HG03520 (cell line): ENCODE results near the gene FOXF2.

ENCODE experiments used
- ATAC-seq: cut with Tn5 transposase; IDR thresholded peaks from one replicate; pipeline ENCODE4 v1.9.1; 2021; ENCODE audit warnings: mild to moderate bottlenecking, moderate library complexity; ENCODE audit not compliant: unreplicated experiment

The FOXF2 gene

GRCh38 chr6:1378065-1379016 lies 11.0 kb upstream of the FOXF2 start:
- no peak for ATAC-seq

GRCh38 chr6:1379017-1379787 lies 10.2 kb upstream of the FOXF2 start:
- no peak for ATAC-seq

GRCh38 chr6:1379788-1380147 lies 9.6 kb upstream of the FOXF2 start:
- ATAC-seq: no peak

GRCh38 chr6:1380625-1381427 lies 8.6 kb upstream of the FOXF2 start:
- ATAC-seq: no peak

GRCh38 chr6:1381481-1382330 lies 7.7 kb upstream of the FOXF2 start:
- ATAC-seq: no peak

GRCh38 chr6:1382331-1382882 lies 7.0 kb upstream of the FOXF2 start:
- no peak for ATAC-seq

GRCh38 chr6:1382883-1383728 lies 6.3 kb upstream of the FOXF2 start:
- no peak for ATAC-seq

GRCh38 chr6:1383729-1384548 lies 5.4 kb upstream of the FOXF2 start:
- ATAC-seq: no peak

GRCh38 chr6:1384549-1385128 lies 4.7 kb upstream of the FOXF2 start:
- ATAC-seq: no peak

- ATAC-seq: no peak
These were observed 4.0 kb upstream of the FOXF2 start for GRCh38 chr6:1385129-1386037.

GRCh38 chr6:1386038-1386709 lies 3.2 kb upstream of the FOXF2 start:
- ATAC-seq: no peak

GRCh38 chr6:1387538-1387875 lies 1.9 kb upstream of the FOXF2 start:
- ATAC-seq: no peak

GRCh38 chr6:1387876-1388629 lies 1.3 kb upstream of the FOXF2 start:
- ATAC-seq: no peak

- no peak for ATAC-seq
These were observed 577 bp upstream of the FOXF2 start for GRCh38 chr6:1388630-1389368.
